Measurements from ENCODE around the gene CENPVL1. TPM values are rescaled to one million over a fixed set of nuclear protein-coding genes. Genes with fewer than 3 reads are reported as not detected.
A peak's percentile ranks its signal among the peaks of the same experiment; 100 is the strongest.

Gene CENPVL1
- total and polyA plus RNA-seq, 2 of the 4 experiments (the other 2 are of a cell fraction), result not detected

DNA sequence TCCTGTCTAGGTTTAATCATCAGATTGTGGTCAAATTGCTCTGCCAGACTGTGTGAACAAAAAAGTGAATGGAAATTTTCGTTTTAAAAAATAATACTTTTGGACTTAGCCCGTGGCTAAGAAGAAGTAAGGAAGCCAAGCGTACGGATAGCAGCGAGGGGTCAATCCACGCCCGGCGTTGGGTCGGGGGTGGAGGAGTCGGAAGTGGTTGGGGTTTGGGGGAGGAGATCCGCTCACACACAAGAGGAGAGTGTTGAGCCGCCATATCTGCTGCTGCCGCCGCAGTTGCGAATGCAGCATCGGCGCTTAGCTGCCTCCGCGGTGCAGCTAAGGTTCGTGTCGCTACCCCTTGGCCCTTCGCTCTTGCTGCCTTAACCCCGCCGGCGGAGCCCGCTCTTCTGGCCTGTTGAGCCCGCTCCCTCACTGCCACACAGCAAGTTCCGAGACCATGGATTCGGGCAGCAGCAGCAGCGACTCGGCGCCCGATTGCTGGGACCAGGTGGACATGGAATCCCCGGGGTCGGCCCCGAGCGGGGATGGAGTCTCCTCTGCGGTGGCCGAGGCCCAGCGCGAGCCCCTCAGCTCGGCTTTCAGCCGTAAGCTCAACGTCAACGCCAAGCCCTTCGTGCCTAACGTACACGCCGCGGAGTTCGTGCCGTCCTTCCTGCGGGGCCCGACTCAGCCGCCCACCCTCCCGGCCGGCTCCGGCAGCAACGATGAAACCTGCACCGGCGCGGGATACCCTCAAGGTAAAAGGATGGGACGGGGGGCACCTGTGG is 33.1 kb downstream of the CENPVL1 start, which contains the start of gene GSPT2:
Gene GSPT2 (plus strand): TSS at position 264 of the 779 bp plus-strand sequence. CDS start 185 bp downstream, at position 449.
- peak within 1 kb of the TSS; percentile 83 for H3K14ac ChIP-seq (replicated peaks; ENCODE audit: low read depth, low read length)

More for the DNA sequence above, 33.1 kb downstream of the CENPVL1 start, which contains the start of gene GSPT2:
- H2BK20ac ChIP-seq (ENCODE audit: low read depth, low read length), result no peak within 1 kb of the TSS
- peak within 1 kb of the TSS; percentile 57; the same call in 1 of the 2 replicates for H4K91ac ChIP-seq (ENCODE audit: insufficient read depth, low read depth, low read length)
- ChIA-PET POLR2A (ENCODE audit: unreplicated experiment) (no interaction called here), CTCF (interaction anchor here (0.6 kb wide), 1 partner anchor 1903 kb away, joined by 3 read pairs; no protein-coding TSS in a partner anchor)
- peak within 1 kb of the TSS; percentile 42; the same call in 1 of the 2 replicates for H2BK120ac ChIP-seq (ENCODE audit: low read depth, low read length)
- no peaks in the 10 kb centered on the region for H3K4me1 ChIP-seq (ENCODE audit: control insufficient read depth, insufficient read depth, low read length)
- H3K27me3 ChIP-seq (ENCODE audit: control insufficient read depth, insufficient read depth, low read length), result peaks cover 6% of the 10 kb centered on the region; the same call in 1 of the 2 replicates
- peak within 1 kb of the TSS; percentile 48; the same call in 1 of the 2 replicates for H3K23ac ChIP-seq (ENCODE audit: low read depth, low read length)
- peak within 1 kb of the TSS; percentile 90 for H4K5ac ChIP-seq (ENCODE audit: low read depth, low read length)
- H3K27ac ChIP-seq (ENCODE audit: insufficient read depth, low read length), result peak within 1 kb of the TSS; percentile 91
- H3K4me3 ChIP-seq (ENCODE audit: insufficient read depth, low read depth, low read length), result peak within 1 kb of the TSS; percentile 94
- no peak for TF ChIP-seq CHD1 (IDR thresholded peaks at IDR 0.05; ENCODE audit: low read depth, low read length)
- TF ChIP-seq POLR2A (IDR thresholded peaks at IDR 0.05; ENCODE audit: low read depth, low read length), result peak; percentile 30; the same call in 1 of the 2 replicates
- TF ChIP-seq RFX5 (IDR thresholded peaks at IDR 0.05; ENCODE audit: low read depth, low read length), result no peak
- TF ChIP-seq FOS (IDR thresholded peaks at IDR 0.05; ENCODE audit: low read depth, low read length), result no peak
- TF ChIP-seq, protein P1, sequence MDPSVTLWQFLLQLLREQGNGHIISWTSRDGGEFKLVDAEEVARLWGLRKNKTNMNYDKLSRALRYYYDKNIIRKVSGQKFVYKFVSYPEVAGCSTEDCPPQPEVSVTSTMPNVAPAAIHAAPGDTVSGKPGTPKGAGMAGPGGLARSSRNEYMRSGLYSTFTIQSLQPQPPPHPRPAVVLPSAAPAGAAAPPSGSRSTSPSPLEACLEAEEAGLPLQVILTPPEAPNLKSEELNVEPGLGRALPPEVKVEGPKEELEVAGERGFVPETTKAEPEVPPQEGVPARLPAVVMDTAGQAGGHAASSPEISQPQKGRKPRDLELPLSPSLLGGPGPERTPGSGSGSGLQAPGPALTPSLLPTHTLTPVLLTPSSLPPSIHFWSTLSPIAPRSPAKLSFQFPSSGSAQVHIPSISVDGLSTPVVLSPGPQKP (IDR thresholded peaks at IDR 0.05; ENCODE audit: borderline replicate concordance, low read depth, low read length), result no peak
- no peak for TF ChIP-seq MXI1 (IDR thresholded peaks at IDR 0.05; ENCODE audit: borderline replicate concordance, low read depth, low read length)
- no peak for TF ChIP-seq SMC3 (IDR thresholded peaks at IDR 0.05; ENCODE audit: low read depth, low read length)
- no peak for TF ChIP-seq BHLHE40 (IDR thresholded peaks at IDR 0.05; ENCODE audit: low read depth, low read length)
- peak; percentile 68; the same call in 1 of the 2 replicates for TF ChIP-seq MAZ (IDR thresholded peaks at IDR 0.05; ENCODE audit: borderline replicate concordance, low read depth, low read length)
- H3K18ac ChIP-seq (ENCODE audit: low read depth, low read length), result peak within 1 kb of the TSS; percentile 65; the same call in 1 of the 2 replicates
- DNase-seq, result peak; percentile 76
- H3K4me2 ChIP-seq (ENCODE audit: low read depth, low read length), result peak within 1 kb of the TSS; percentile 80
- peak within 1 kb of the TSS; percentile 59 for H3K4ac ChIP-seq (ENCODE audit: low read depth, low read length)
- WGBS, 2 experiments (ENCODE audit: extremely low coverage in 2 of 2, insufficient read length in 1 of 2), result 25% methylated on average over 26 of the region's 63 CpGs; no CpG with 5 or more reads in 1 of the 2 experiments
- peak within 1 kb of the TSS; percentile 92 for H2AFZ ChIP-seq (replicated peaks; ENCODE audit: low read length, poor library complexity)
- no peak within 1 kb of the TSS for H3K56ac ChIP-seq (ENCODE audit: extremely low read depth, insufficient read depth, low read length)
- H3K36me3 ChIP-seq (ENCODE audit: control insufficient read depth, insufficient read depth, low read length), result no peaks in the 10 kb centered on the region
- H4K20me1 ChIP-seq (ENCODE audit: insufficient read depth, low read length), result 0 out of 2 replicates have a peak, but pooled peaks cover 4% of the 10 kb centered on the region
- in situ Hi-C loops (cut with MboI; ENCODE audit: low sequenced_read_pairs), result no loop called here
- H3K9me3 ChIP-seq (ENCODE audit: control insufficient read depth, insufficient read depth, low read length), result no peaks in the 10 kb centered on the region
- 0 out of 2 replicates have a peak, but pooled peaks cover 3% of the 10 kb centered on the region for H3K9me1 ChIP-seq (ENCODE audit: insufficient read depth, low read length)
- peak; percentile 96 for ATAC-seq (ENCODE audit: low read depth)
- peak within 1 kb of the TSS; percentile 60 to 94 for H4K8ac ChIP-seq (ENCODE audit: low read depth in 2 of 2, low read length in 2 of 2)
- peak within 1 kb of the TSS; percentile 91 for H3K9ac ChIP-seq (ENCODE audit: low read depth, low read length)
- intact Hi-C loops (cut with micrococcal nuclease), result no loop called here
- H3K79me1 ChIP-seq (ENCODE audit: low read depth in 1 of 2, low read length in 2 of 2), result peaks cover 5 to 7% of the 10 kb centered on the region in 2 experiments; a peak in 1 of 4 replicates
- peak within 1 kb of the TSS; percentile 23 for H2AK9ac ChIP-seq (replicated peaks; ENCODE audit: low read depth, low read length, poor library complexity)
- no TSS peak for BruUV-seq (replicated peaks)
- H2BK15ac ChIP-seq (ENCODE audit: low read depth, low read length), result no peak within 1 kb of the TSS
- dilution Hi-C loops (cut with HindIII; ENCODE audit: low sequenced_read_pairs, unreplicated experiment), result no loop called here
- no peak within 1 kb of the TSS for H2AK5ac ChIP-seq (ENCODE audit: low read depth, low read length)
- peak within 1 kb of the TSS; percentile 87 for H2BK5ac ChIP-seq (ENCODE audit: low read depth, low read length, poor library complexity, severe bottlenecking)
